ENCODE data around the gene RB1. TPM values are rescaled to one million over a fixed set of nuclear protein-coding genes. Genes with fewer than 3 reads are reported as not detected.

RB1 gene
- total and polyA plus RNA-seq, 2 donors (not counting 3 experiments of a cell fraction or from before 2014, with no cell fraction given) = 8.0 to 41.2 TPM

DNA sequence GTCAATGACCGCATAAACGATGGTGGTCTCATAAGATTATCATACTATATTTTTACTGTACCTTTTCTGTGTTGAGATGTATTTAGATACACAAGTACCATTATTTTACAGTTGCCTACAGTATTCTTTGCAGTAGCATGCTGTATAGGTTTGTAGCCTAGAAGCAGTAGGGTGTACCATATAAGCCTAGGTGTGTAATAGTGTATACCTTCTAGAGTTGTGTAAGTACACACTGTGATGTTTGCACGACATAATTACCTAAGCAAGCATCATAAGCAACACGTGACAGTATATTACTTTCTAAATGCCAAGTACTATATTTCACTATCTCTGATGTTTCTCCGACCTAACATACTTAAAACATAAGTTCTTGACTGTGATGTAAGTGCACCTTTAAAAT is 106.6 kb downstream of the RB1 start:
- no peak for FAIRE-seq

More for the DNA sequence above, 106.6 kb downstream of the RB1 start:
- no peaks in the 10 kb centered on the region for H3K27me3 ChIP-seq (ENCODE audit: control insufficient read depth in 2 of 2, insufficient read depth in 2 of 2, low read length in 2 of 2)
- CTCF ChIA-PET = no interaction called here
- DNase-seq (ENCODE audit: low read depth, low spot score) = peak; percentile 61
- no peak overlapping the region for H2AFZ ChIP-seq (ENCODE audit: low read depth, low read length)
- H3K9me3 ChIP-seq (replicated peaks; ENCODE audit: control insufficient read depth, insufficient read depth, low read length) = no peaks in the 10 kb centered on the region
- H3K4me1 ChIP-seq (ENCODE audit: control insufficient read depth, extremely low read depth, insufficient read depth, low read length) = peaks cover 17% of the 10 kb centered on the region
- H3K27ac ChIP-seq (ENCODE audit: insufficient read depth, low read depth, low read length) = no peak overlapping the region
- peak overlapping the region; percentile 74 to 99 (median 76) for H3K4me3 ChIP-seq (replicated peaks in 1 of 3; ENCODE audit: insufficient read depth in 1 of 3, low read depth in 1 of 3, low read length in 3 of 3)
- H3K79me2 ChIP-seq (ENCODE audit: control insufficient read depth, insufficient read depth, low read length) = peaks cover 27% of the 10 kb centered on the region
- dilution Hi-C loops (cut with MboI; ENCODE audit: extremely low pct_ligation_motif_present, low sequenced_read_pairs) (no loop called here), intact Hi-C loops (cut with micrococcal nuclease) (loop anchor here (5.0 kb wide), 3 partner anchors 108 to 283 kb away; partner anchors contain the start of gene RB1)
- H3K9ac ChIP-seq (replicated peaks; ENCODE audit: extremely low read depth, insufficient read depth, low read length) = peak overlapping the region; percentile 91
- no peaks in the 10 kb centered on the region for H3K9me1 ChIP-seq (replicated peaks; ENCODE audit: control insufficient read depth, extremely low read depth, insufficient read depth, low read length)
- peak overlapping the region; percentile 100 for H3K4me2 ChIP-seq (ENCODE audit: insufficient read depth, low read length)
- POLR2A ChIA-PET = no interaction called here
- TF ChIP-seq EZH2 (IDR thresholded peaks at IDR 0.05; ENCODE audit: borderline replicate concordance, low read depth, low read length, severe bottlenecking) (no peak), POLR2A (IDR thresholded peaks at IDR 0.05; ENCODE audit: low read depth, low read length) (no peak), MYC (IDR thresholded peaks at IDR 0.05; ENCODE audit: low read depth, low read length) (no peak), JUN (IDR thresholded peaks at IDR 0.05; ENCODE audit: borderline replicate concordance, insufficient read depth, insufficient read length, low read depth) (no peak), FOS (IDR thresholded peaks at IDR 0.05; ENCODE audit: borderline replicate concordance, insufficient read depth, low read length) (no peak), GATA2 (IDR thresholded peaks at IDR 0.05; ENCODE audit: insufficient read depth, insufficient read length, low read depth, low read length) (no peak), POLR2AphosphoS5 (IDR thresholded peaks at IDR 0.05; ENCODE audit: insufficient read depth, low read depth, low read length) (no peak)
- TF ChIP-seq, protein P1, sequence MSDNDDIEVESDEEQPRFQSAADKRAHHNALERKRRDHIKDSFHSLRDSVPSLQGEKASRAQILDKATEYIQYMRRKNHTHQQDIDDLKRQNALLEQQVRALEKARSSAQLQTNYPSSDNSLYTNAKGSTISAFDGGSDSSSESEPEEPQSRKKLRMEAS (IDR thresholded peaks at IDR 0.05; ENCODE audit: insufficient read depth, insufficient read length) = no peak
- TF ChIP-seq, protein P2, sequence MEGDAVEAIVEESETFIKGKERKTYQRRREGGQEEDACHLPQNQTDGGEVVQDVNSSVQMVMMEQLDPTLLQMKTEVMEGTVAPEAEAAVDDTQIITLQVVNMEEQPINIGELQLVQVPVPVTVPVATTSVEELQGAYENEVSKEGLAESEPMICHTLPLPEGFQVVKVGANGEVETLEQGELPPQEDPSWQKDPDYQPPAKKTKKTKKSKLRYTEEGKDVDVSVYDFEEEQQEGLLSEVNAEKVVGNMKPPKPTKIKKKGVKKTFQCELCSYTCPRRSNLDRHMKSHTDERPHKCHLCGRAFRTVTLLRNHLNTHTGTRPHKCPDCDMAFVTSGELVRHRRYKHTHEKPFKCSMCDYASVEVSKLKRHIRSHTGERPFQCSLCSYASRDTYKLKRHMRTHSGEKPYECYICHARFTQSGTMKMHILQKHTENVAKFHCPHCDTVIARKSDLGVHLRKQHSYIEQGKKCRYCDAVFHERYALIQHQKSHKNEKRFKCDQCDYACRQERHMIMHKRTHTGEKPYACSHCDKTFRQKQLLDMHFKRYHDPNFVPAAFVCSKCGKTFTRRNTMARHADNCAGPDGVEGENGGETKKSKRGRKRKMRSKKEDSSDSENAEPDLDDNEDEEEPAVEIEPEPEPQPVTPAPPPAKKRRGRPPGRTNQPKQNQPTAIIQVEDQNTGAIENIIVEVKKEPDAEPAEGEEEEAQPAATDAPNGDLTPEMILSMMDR (IDR thresholded peaks at IDR 0.05; ENCODE audit: extremely low read depth in 1 of 2, insufficient read depth in 1 of 2, low read depth in 1 of 2, low read length in 2 of 2) = no peak
- BruUV-seq (replicated peaks) = no TSS peak
- H3K36me3 ChIP-seq (ENCODE audit: control insufficient read depth in 2 of 2, extremely low read depth in 1 of 2, insufficient read depth in 2 of 2, low read length in 2 of 2) = no peaks in the 10 kb centered on the region
- H4K20me1 ChIP-seq (replicated peaks; ENCODE audit: control insufficient read depth, extremely low read depth, insufficient read depth, low read length) = no peaks in the 10 kb centered on the region

Data from endothelial cell of umbilical vein (primary cell).